ENCODE data around the gene KCNQ1. TPM values are rescaled to one million over a fixed set of nuclear protein-coding genes. Genes with fewer than 3 reads are reported as not detected.

The KCNQ1 gene
- total RNA-seq, 1 donor from 2014 or later: 2.7 TPM

GRCh38 chr11:2553886-2554285 lies 109.1 kb downstream of the KCNQ1 start:
- intact Hi-C loops (cut with DNase I): no loop called here
- Histone ChIP-seq H3K27me3 (no peaks in the 10 kb centered on the region), H3K36me3 (no peaks in the 10 kb centered on the region), H3K27ac (no peak overlapping the region), H3K4me3 (no peak overlapping the region), H3K4me1 (no peaks in the 10 kb centered on the region), H3K9me3 (no peaks in the 10 kb centered on the region)
- DNase-seq (ENCODE audit: extremely low spot score in 2 of 2): no peak
- TF ChIP-seq POLR2AphosphoS5 (IDR thresholded peaks at IDR 0.05; ENCODE audit: insufficient read depth in 1 of 2, low read depth in 1 of 2): no peak
- TF ChIP-seq POLR2A (IDR thresholded peaks at IDR 0.05): no peak
- no peak for TF ChIP-seq CTCF (IDR thresholded peaks at IDR 0.05)

- no peaks in the 10 kb centered on the region for H3K36me3 ChIP-seq
- no peaks in the 10 kb centered on the region for H3K4me1 ChIP-seq
- no peak for DNase-seq (ENCODE audit: extremely low spot score in 2 of 2)
- H3K4me3 ChIP-seq: no peak overlapping the region
- H3K27me3 ChIP-seq: no peaks in the 10 kb centered on the region
- intact Hi-C loops (cut with DNase I): no loop called here
- no peaks in the 10 kb centered on the region for H3K9me3 ChIP-seq
- TF ChIP-seq CTCF (IDR thresholded peaks at IDR 0.05) (no peak), POLR2AphosphoS5 (IDR thresholded peaks at IDR 0.05; ENCODE audit: insufficient read depth in 1 of 2, low read depth in 1 of 2) (no peak), POLR2A (IDR thresholded peaks at IDR 0.05) (no peak)
- H3K27ac ChIP-seq: no peak overlapping the region
Measured at GRCh38 chr11:2554338-2555207, 109.8 kb downstream of the KCNQ1 start.

GRCh38 chr11:2555336-2555735 lies 110.5 kb downstream of the KCNQ1 start:
- Histone ChIP-seq H3K4me3 (no peak overlapping the region), H3K9me3 (no peaks in the 10 kb centered on the region), H3K27me3 (no peaks in the 10 kb centered on the region), H3K36me3 (no peaks in the 10 kb centered on the region), H3K4me1 (no peaks in the 10 kb centered on the region), H3K27ac (no peak overlapping the region)
- no peak for TF ChIP-seq POLR2AphosphoS5 (IDR thresholded peaks at IDR 0.05; ENCODE audit: insufficient read depth in 1 of 2, low read depth in 1 of 2)
- TF ChIP-seq POLR2A (IDR thresholded peaks at IDR 0.05): no peak
- no peak for TF ChIP-seq CTCF (IDR thresholded peaks at IDR 0.05)
- no peak for DNase-seq (ENCODE audit: extremely low spot score in 2 of 2)
- intact Hi-C loops (cut with DNase I): no loop called here

- Histone ChIP-seq H3K27me3 (no peaks in the 10 kb centered on the region), H3K27ac (no peak overlapping the region), H3K9me3 (no peaks in the 10 kb centered on the region), H3K4me3 (no peak overlapping the region), H3K4me1 (no peaks in the 10 kb centered on the region), H3K36me3 (no peaks in the 10 kb centered on the region)
- TF ChIP-seq POLR2AphosphoS5 (IDR thresholded peaks at IDR 0.05; ENCODE audit: insufficient read depth in 1 of 2, low read depth in 1 of 2): no peak
- no peak for TF ChIP-seq POLR2A (IDR thresholded peaks at IDR 0.05)
- no peak for TF ChIP-seq CTCF (IDR thresholded peaks at IDR 0.05)
- no peak for DNase-seq (ENCODE audit: extremely low spot score in 2 of 2)
- intact Hi-C loops (cut with DNase I): no loop called here
Measured at GRCh38 chr11:2555891-2556290, 111.1 kb downstream of the KCNQ1 start.

- Histone ChIP-seq H3K27ac (no peak overlapping the region), H3K36me3 (no peaks in the 10 kb centered on the region), H3K4me3 (no peak overlapping the region), H3K9me3 (no peaks in the 10 kb centered on the region), H3K27me3 (no peaks in the 10 kb centered on the region), H3K4me1 (no peaks in the 10 kb centered on the region)
- intact Hi-C loops (cut with DNase I): no loop called here
- TF ChIP-seq POLR2A (IDR thresholded peaks at IDR 0.05) (no peak), POLR2AphosphoS5 (IDR thresholded peaks at IDR 0.05; ENCODE audit: insufficient read depth in 1 of 2, low read depth in 1 of 2) (no peak), CTCF (IDR thresholded peaks at IDR 0.05) (no peak)
- DNase-seq (ENCODE audit: extremely low spot score in 2 of 2): no peak
Measured at GRCh38 chr11:2557381-2557780, 112.6 kb downstream of the KCNQ1 start.
